Measurements from ENCODE around the gene RAB8B.
"Not testable (repeated sequence)": the region's sequence is repeated elsewhere in the genome, so short reads cannot be mapped to it uniquely, and the experiment has no call there.

The RAB8B gene

GRCh38 chr15:63236272-63236671 is 46.9 kb downstream of the RAB8B start:
- DNase-seq (ENCODE audit: low read depth in 2 of 2, low spot score in 1 of 2): no peak

GRCh38 chr15:63237086-63237485 is 47.7 kb downstream of the RAB8B start:
- DNase-seq (ENCODE audit: low read depth in 2 of 2, low spot score in 1 of 2): not testable (repeated sequence)

- no peak for DNase-seq (ENCODE audit: low read depth in 2 of 2, low spot score in 1 of 2)
Measured at GRCh38 chr15:63238171-63238570, 48.8 kb downstream of the RAB8B start.

GRCh38 chr15:63238796-63239195 is 49.4 kb downstream of the RAB8B start:
- DNase-seq (ENCODE audit: low read depth in 2 of 2, low spot score in 1 of 2): no peak

- DNase-seq (ENCODE audit: low read depth in 2 of 2, low spot score in 1 of 2): no peak
Measured at GRCh38 chr15:63240109-63240508, 50.7 kb downstream of the RAB8B start.

- DNase-seq (ENCODE audit: low read depth in 2 of 2, low spot score in 1 of 2): no peak
Measured at GRCh38 chr15:63241316-63241715, 51.9 kb downstream of the RAB8B start.

GRCh38 chr15:63243101-63243500 is 53.7 kb downstream of the RAB8B start:
- no peak for DNase-seq (ENCODE audit: low read depth in 2 of 2, low spot score in 1 of 2)

- no peak for DNase-seq (ENCODE audit: low read depth in 2 of 2, low spot score in 1 of 2)
Measured at GRCh38 chr15:63243776-63244175, 54.4 kb downstream of the RAB8B start.

- DNase-seq (ENCODE audit: low read depth in 2 of 2, low spot score in 1 of 2): no peak
Measured at GRCh38 chr15:63244399-63244798, 55.0 kb downstream of the RAB8B start.

- DNase-seq (ENCODE audit: low read depth in 2 of 2, low spot score in 1 of 2): no peak
Measured at GRCh38 chr15:63244976-63245645, 55.7 kb downstream of the RAB8B start.

- no peak for DNase-seq (ENCODE audit: low read depth in 2 of 2, low spot score in 1 of 2)
Measured at GRCh38 chr15:63246691-63247469, 57.5 kb downstream of the RAB8B start.

GRCh38 chr15:63250312-63250965 is 61.0 kb downstream of the RAB8B start:
- DNase-seq (ENCODE audit: low read depth in 2 of 2, low spot score in 1 of 2): no peak

- DNase-seq (ENCODE audit: low read depth in 2 of 2, low spot score in 1 of 2): no peak
Measured at GRCh38 chr15:63251701-63252100, 62.3 kb downstream of the RAB8B start.

- no peak for DNase-seq (ENCODE audit: low read depth in 2 of 2, low spot score in 1 of 2)
Measured at GRCh38 chr15:63252292-63252691, 62.9 kb downstream of the RAB8B start.

GRCh38 chr15:63254991-63255390 is 65.6 kb downstream of the RAB8B start:
- no peak for DNase-seq (ENCODE audit: low read depth in 2 of 2, low spot score in 1 of 2)

GRCh38 chr15:63255489-63255990 is 66.1 kb downstream of the RAB8B start:
- DNase-seq (ENCODE audit: low read depth in 2 of 2, low spot score in 1 of 2): no peak

GRCh38 chr15:63256433-63257274 is 67.2 kb downstream of the RAB8B start:
- DNase-seq (ENCODE audit: low read depth in 2 of 2, low spot score in 1 of 2): no peak

GRCh38 chr15:63258658-63259057 is 69.3 kb downstream of the RAB8B start:
- no peak for DNase-seq (ENCODE audit: low read depth in 2 of 2, low spot score in 1 of 2)

- no peak for DNase-seq (ENCODE audit: low read depth in 2 of 2, low spot score in 1 of 2)
Measured at GRCh38 chr15:63260791-63261190, 71.4 kb downstream of the RAB8B start.

GRCh38 chr15:63261311-63261710 is 71.9 kb downstream of the RAB8B start:
- no peak for DNase-seq (ENCODE audit: low read depth in 2 of 2, low spot score in 1 of 2)

GRCh38 chr15:63263519-63263918 is 74.1 kb downstream of the RAB8B start:
- DNase-seq (ENCODE audit: low read depth in 2 of 2, low spot score in 1 of 2): no peak
